ENCODE results near the gene CYB561A3. TPM values are rescaled to one million over a fixed set of nuclear protein-coding genes. Genes with fewer than 3 reads are reported as not detected.

The CYB561A3 gene
- total RNA-seq, 1 donor = 62.5 TPM

DNA sequence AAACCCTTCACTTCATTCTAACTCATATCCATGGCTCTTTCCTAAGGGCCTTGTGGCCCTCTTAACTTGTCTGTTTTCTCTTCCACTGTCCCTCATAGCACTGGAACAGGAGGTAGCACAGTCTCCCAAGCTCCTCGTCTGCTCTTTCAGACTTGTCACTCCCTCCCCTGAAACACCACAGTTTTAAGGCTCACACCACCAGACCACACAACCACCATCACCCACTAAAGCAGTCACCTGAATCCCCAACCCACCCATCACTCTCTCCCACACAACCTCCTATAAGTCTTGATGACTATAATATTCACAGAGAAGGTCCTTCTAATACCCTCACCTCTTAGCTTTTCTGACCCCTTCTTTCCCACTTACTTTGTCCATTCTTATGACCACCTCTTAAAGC lies 55.5 kb downstream of the CYB561A3 start:
- TF ChIP-seq, protein P1, sequence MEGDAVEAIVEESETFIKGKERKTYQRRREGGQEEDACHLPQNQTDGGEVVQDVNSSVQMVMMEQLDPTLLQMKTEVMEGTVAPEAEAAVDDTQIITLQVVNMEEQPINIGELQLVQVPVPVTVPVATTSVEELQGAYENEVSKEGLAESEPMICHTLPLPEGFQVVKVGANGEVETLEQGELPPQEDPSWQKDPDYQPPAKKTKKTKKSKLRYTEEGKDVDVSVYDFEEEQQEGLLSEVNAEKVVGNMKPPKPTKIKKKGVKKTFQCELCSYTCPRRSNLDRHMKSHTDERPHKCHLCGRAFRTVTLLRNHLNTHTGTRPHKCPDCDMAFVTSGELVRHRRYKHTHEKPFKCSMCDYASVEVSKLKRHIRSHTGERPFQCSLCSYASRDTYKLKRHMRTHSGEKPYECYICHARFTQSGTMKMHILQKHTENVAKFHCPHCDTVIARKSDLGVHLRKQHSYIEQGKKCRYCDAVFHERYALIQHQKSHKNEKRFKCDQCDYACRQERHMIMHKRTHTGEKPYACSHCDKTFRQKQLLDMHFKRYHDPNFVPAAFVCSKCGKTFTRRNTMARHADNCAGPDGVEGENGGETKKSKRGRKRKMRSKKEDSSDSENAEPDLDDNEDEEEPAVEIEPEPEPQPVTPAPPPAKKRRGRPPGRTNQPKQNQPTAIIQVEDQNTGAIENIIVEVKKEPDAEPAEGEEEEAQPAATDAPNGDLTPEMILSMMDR (IDR thresholded peaks at IDR 0.05; ENCODE audit: insufficient read depth, low read length) = no peak
- no peak for DNase-seq (ENCODE audit: low read depth)
- H3K4me3 ChIP-seq (ENCODE audit: low read depth, low read length) = no peak overlapping the region

- DNase-seq (ENCODE audit: low read depth) = no peak
- no peak overlapping the region for H3K4me3 ChIP-seq (ENCODE audit: low read depth, low read length)
- TF ChIP-seq, protein P1 (IDR thresholded peaks at IDR 0.05; ENCODE audit: insufficient read depth, low read length) = no peak
Measured at GRCh38 chr11:61305417-61305816, 56.3 kb downstream of the CYB561A3 start.

GRCh38 chr11:61303725-61304124 lies 58.0 kb downstream of the CYB561A3 start:
- H3K4me3 ChIP-seq (ENCODE audit: low read depth, low read length) = no peak overlapping the region
- TF ChIP-seq, protein P1 (IDR thresholded peaks at IDR 0.05; ENCODE audit: insufficient read depth, low read length) = no peak
- no peak for DNase-seq (ENCODE audit: low read depth)

GRCh38 chr11:61302550-61302949 lies 59.1 kb downstream of the CYB561A3 start:
- TF ChIP-seq, protein P1 (IDR thresholded peaks at IDR 0.05; ENCODE audit: insufficient read depth, low read length) = no peak
- DNase-seq (ENCODE audit: low read depth) = no peak
- no peak overlapping the region for H3K4me3 ChIP-seq (ENCODE audit: low read depth, low read length)

Other genes starting within 250 kb of the CYB561A3 start
- 9.2 and 13.5 TPM in 2 replicates for gene VPS37C, start 200.5 kb downstream of the CYB561A3 start, total RNA-seq (ENCODE audit: low replicate concordance)
- 0.18 TPM in 1 of 2 replicates, not detected in the other for gene PGA3, start 158.4 kb downstream of the CYB561A3 start, total RNA-seq (ENCODE audit: low replicate concordance)
- not detected in 2 replicates for gene PGA4, start 139.5 kb downstream of the CYB561A3 start, total RNA-seq (ENCODE audit: low replicate concordance)
- gene PGA5, start 120.7 kb downstream of the CYB561A3 start, total RNA-seq (ENCODE audit: low replicate concordance) = not detected in 2 replicates
- 7.4 and 13.9 TPM in 2 replicates for gene VWCE, start 66.6 kb downstream of the CYB561A3 start, total RNA-seq (ENCODE audit: low replicate concordance)
- 290 and 382 TPM in 2 replicates for gene DDB1, start 28.8 kb downstream of the CYB561A3 start, total RNA-seq (ENCODE audit: low replicate concordance)
- 17.6 and 22.6 TPM in 2 replicates for gene TKFC, start 28.7 kb downstream of the CYB561A3 start, total RNA-seq (ENCODE audit: low replicate concordance)
- 13.7 and 38.5 TPM in 2 replicates for gene TMEM138, start 492 bp upstream of the CYB561A3 start, total RNA-seq (ENCODE audit: low replicate concordance)
- 12.2 and 19.9 TPM in 2 replicates for gene TMEM216, start 30.7 kb upstream of the CYB561A3 start, total RNA-seq (ENCODE audit: low replicate concordance)
- 26.6 and 33.8 TPM in 2 replicates for gene CPSF7, start 68.1 kb upstream of the CYB561A3 start, total RNA-seq (ENCODE audit: low replicate concordance)
- gene SDHAF2, start 68.2 kb upstream of the CYB561A3 start, total RNA-seq (ENCODE audit: low replicate concordance) = 51.5 and 67.4 TPM in 2 replicates
- gene LRRC10B, start 146.9 kb upstream of the CYB561A3 start, total RNA-seq (ENCODE audit: low replicate concordance) = 0.27 TPM in 1 of 2 replicates, not detected in the other
- 7.0 and 112 TPM in 2 replicates for gene SYT7, start 219.2 kb upstream of the CYB561A3 start, total RNA-seq (ENCODE audit: low replicate concordance)

Measured in fibroblast of the aortic adventitia (primary cell).